PFSK-1 (cell line): ENCODE results near the gene SPATA6L.

Experiments
- FOXP2 ChIP-seq: optimal IDR thresholded peaks from 2 replicates; pipeline ENCODE3; 2011; ENCODE audit warnings: borderline replicate concordance, control low read depth, inconsistent platforms; ENCODE audit not compliant: insufficient read depth; ENCODE audit errors: extremely low read length, extremely low read depth
- POLR2AphosphoS5 ChIP-seq: IDR thresholded peaks from 2 replicates; pipeline ENCODE4 v1.6.1; 2012; ENCODE audit warnings: low read depth, mild to moderate bottlenecking, control low read depth, low read length, moderate library complexity
- REST ChIP-seq, 2 experiments: IDR thresholded peaks; 2 replicates each; pipeline versions ENCODE4 v1.6.1 to v1.8.0; 2011 to 2012; ENCODE audit warnings: low read depth in 2 of 2, low read length in 2 of 2, control low read depth in 1 of 2, inconsistent platforms in 1 of 2, mild to moderate bottlenecking in 1 of 2, moderate library complexity in 1 of 2; ENCODE audit not compliant: insufficient read depth in 1 of 2
- SIN3A ChIP-seq: IDR thresholded peaks from 2 replicates; pipeline ENCODE4 v1.6.1; 2012; ENCODE audit warnings: mild to moderate bottlenecking, low read length, moderate library complexity, borderline replicate concordance; ENCODE audit not compliant: insufficient read depth
- TAF1 ChIP-seq: IDR thresholded peaks from 2 replicates; pipeline ENCODE4 v1.6.1; 2012; ENCODE audit warnings: low read length, control low read depth, borderline replicate concordance; ENCODE audit not compliant: insufficient read depth

SPATA6L gene

GRCh38 chr9:4691795-4692194, 25.5 kb upstream of the SPATA6L start:
- TF ChIP-seq SIN3A (no peak), TAF1 (no peak), FOXP2 (no peak), POLR2AphosphoS5 (no peak), REST (IDR thresholded peaks at IDR 0.05; ENCODE audit: insufficient read depth in 1 of 2, low read depth in 2 of 2, low read length in 2 of 2) (no peak)

GRCh38 chr9:4690144-4690543, 23.9 kb upstream of the SPATA6L start:
- no peak for TF ChIP-seq SIN3A

- no peak for TF ChIP-seq SIN3A
- no peak for TF ChIP-seq TAF1
- no peak for TF ChIP-seq FOXP2
- TF ChIP-seq REST (IDR thresholded peaks at IDR 0.05; ENCODE audit: insufficient read depth in 1 of 2, low read depth in 2 of 2, low read length in 2 of 2): no peak
- no peak for TF ChIP-seq POLR2AphosphoS5
Measured at GRCh38 chr9:4689687-4690104, 23.4 kb upstream of the SPATA6L start.

- TF ChIP-seq REST (IDR thresholded peaks at IDR 0.05; ENCODE audit: insufficient read depth in 1 of 2, low read depth in 2 of 2, low read length in 2 of 2) (no peak), TAF1 (no peak), FOXP2 (no peak), POLR2AphosphoS5 (no peak), SIN3A (no peak)
Measured at GRCh38 chr9:4689021-4689420, 22.7 kb upstream of the SPATA6L start.

- no peak for TF ChIP-seq POLR2AphosphoS5
- TF ChIP-seq FOXP2: no peak
- TF ChIP-seq TAF1: no peak
- TF ChIP-seq SIN3A: no peak
- no peak for TF ChIP-seq REST (IDR thresholded peaks at IDR 0.05; ENCODE audit: insufficient read depth in 1 of 2, low read depth in 2 of 2, low read length in 2 of 2)
Measured at GRCh38 chr9:4686584-4686983, 20.3 kb upstream of the SPATA6L start.
